Measurements from ENCODE around the gene ITGA5.

Gene ITGA5

GRCh38 chr12:54429014-54429471 is 10.0 kb upstream of the ITGA5 start:
- no peak for DNase-seq

GRCh38 chr12:54428050-54429013 is 9.3 kb upstream of the ITGA5 start:
- DNase-seq = no peak

GRCh38 chr12:54427106-54427505 is 8.0 kb upstream of the ITGA5 start:
- DNase-seq = no peak

DNA sequence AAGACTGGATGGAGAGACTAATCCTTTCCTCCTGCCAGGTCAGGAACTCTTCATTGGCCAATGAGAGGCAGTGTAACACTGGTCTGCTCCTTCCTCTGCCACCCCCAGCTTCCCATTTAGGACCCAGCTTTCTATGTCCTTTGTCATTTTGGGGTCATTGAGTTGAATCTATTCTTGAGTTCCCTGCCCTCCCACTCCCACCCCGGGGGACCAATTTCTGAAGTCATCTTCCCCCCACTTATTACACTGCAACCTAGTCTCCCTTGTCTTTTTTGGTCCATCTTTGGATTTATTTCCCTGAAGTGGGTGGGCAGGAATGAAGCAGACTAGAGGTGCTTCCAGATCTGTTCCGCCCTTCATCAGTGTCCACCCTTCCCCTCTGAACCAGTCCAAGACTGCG is 7.6 kb upstream of the ITGA5 start:
- DNase-seq = no peak

DNA sequence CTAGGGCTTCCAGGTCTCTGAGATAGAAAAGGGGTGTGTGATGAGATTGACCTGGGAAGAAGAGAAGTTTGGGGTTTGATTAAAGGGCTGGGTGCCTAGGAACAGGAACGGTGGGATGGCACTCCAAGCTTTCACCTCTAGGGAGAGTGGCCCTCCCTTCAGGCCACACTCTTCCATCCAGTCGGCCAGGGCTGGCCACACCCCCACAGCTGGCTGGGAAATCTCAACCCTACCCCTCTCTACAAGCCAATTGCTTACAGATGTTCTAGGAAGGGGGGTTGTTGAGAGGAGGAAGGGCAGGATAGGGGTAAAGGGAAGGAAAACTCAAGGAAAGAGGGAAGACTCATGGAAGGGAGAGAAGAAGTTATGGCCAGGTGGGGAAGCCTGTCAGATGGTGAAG is 6.6 kb upstream of the ITGA5 start:
- DNase-seq = no peak

DNA sequence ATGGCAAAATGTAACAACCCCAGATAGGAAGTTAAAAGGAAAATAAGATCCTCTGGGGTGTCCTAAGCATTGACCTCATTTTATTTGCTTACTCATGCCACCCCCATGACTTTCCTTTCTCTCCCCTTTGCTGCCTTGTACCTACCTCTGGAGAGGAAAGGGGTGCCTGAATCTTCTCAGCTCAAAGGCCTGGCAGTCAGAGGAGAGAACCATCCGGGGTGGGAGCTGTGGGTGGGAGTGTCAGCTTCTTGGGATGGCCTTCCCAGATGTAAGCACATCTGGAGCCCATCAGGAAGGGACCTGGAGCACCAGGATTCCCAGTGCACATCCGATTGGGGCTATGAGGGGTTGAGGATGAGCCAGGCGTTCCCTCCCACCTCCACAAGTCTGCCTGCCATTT is 5.2 kb upstream of the ITGA5 start:
- DNase-seq = no peak

DNA sequence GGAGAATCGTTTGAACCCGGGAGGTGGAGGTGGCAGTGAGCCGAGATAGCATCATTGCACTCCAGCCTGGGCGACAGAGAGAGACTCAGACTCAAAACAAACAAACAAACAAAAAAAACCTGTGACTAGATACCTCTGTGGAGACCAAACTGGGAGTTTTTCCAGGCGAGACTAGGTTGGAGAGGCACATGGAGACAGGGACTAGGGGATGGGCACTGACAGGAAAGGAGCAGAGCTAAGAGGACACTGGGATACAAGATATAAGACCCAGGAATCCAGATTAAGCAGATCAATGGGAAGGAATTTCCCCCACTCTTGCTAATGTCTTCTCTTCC is 4.7 kb upstream of the ITGA5 start:
- DNase-seq = no peak

GRCh38 chr12:54421879-54422250 is 2.8 kb upstream of the ITGA5 start:
- DNase-seq = no peak

- DNase-seq = no peak
These were observed 2.3 kb upstream of the ITGA5 start for GRCh38 chr12:54421175-54421878.

- DNase-seq = no peak
These were observed 1.7 kb upstream of the ITGA5 start for GRCh38 chr12:54420766-54421144.

- DNase-seq = no peak
These were observed 502 bp downstream of the ITGA5 start for GRCh38 chr12:54418441-54419087.

- no peak for DNase-seq
These were observed 1.2 kb downstream of the ITGA5 start for GRCh38 chr12:54417712-54418440.

- no peak for DNase-seq
These were observed 2.1 kb downstream of the ITGA5 start for GRCh38 chr12:54416687-54417603.

DNA sequence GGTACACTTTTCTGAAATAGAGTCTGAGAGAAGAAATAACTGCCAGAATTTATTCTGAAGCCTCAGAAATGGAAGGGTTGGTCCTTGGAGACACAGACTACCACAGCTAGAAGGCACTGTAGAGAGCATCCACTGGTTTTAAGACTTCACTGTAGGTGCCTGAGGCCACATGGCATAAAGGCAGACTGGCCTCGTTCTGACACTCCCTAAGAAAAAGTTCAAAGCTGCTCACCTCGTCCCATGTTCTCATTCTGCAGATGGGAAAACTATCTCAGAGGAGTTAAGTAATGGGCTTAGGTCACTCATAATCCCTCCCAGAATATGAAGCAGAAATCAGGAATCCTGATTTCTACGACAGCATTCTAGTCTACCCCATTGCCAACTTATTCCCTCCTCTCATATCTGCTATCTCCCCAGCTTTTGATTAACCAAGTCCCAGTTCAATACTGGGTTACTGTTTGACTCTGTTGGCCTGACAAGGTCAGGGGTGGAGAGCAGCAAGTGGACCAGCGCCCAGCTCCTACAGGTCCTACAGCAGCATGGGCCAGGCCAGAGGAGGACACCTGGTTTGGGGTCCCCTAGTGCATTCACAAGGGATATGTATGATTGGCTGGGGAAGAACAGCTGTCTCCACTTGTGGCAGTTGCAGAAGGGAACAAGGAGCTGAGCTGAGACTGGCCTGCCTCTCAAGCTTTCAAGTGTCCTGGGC is 3.7 kb downstream of the ITGA5 start:
- no peak for DNase-seq

DNA sequence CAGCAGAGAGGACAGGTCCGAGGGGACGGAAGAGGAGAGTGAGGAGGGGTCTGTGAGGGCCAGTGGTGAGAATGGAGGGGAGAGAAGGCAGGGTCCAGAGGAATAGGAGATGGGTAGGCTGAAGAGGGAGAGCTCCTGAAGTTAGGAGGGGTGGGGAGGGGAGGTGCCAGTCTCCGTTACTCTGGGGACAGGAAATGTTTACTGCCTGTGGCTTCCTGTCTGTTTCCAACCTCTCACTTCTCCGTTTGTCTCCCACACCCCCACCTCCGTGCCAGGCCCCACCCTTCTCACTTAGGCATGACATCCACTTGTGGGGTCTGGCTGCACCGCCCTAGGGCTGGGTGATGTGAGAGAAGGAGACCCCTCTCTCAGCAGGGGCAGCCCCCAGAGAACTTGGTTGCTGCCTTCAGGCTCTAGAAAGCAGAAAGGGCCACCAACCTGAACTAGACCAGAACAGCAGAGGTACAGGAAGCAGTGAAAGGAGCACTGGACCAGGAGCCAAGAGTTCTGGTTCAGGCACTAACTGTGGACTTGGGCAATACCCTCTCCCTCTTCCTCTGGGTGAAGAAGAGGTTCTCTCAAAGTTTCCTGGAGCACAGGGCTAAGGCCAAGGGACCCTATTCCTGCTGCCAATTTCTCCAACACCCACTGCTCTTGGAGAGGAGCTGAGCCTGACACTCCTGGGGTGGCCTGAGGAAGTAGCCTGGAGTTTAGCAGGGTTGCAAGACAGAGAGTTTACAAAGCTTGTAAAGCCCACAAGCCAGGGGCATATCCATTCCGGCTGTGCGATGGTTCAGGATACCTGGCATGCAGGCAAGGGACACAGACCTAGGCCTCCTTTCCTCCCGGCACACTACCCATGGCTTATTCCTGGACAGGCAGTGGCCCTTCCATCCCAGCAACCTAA is 5.5 kb downstream of the ITGA5 start:
- DNase-seq = no peak

DNA sequence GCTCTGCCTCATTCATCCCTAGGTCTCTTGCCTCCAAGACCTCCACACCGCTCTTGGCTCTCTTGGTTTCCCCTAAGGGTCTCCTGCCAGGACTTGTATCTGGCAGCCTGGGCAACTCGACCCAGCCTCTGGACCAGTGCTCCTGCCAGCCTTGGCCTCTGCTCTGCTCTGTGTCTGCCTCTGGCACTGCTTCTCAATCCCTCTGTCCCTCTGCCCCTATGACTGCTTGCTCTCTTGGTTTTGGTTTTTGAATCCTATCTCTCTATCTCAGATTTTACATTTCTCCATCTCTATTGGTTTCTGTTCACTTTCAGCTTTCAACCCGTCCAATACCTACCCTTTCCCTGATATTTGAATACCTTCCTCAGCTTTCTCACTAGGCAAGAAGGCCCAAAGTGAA is 6.3 kb downstream of the ITGA5 start:
- no peak for DNase-seq

GRCh38 chr12:54412348-54412747 is 6.7 kb downstream of the ITGA5 start:
- no peak for DNase-seq

- DNase-seq = no peak
These were observed 7.5 kb downstream of the ITGA5 start for GRCh38 chr12:54411391-54412241.

DNA sequence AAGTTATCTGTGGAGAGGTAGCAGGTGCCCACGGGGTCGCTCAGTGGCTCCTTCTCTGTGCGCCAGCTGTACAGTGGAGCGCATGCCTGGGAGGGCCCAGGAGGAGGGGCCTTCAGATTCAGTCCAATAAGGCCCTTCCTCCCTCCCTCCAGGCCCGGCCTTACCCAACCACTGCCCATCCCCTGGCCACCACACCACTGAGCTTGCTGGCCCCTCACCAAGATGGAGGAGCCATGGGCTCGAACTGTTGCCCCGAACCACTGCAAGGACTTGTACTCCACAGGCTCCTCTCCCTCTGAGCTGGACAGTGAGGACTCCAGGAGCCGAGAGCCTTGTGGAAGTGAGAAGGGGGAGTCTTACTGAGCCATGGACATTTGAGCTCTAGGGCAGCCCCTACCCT is 9.8 kb downstream of the ITGA5 start:
- DNase-seq = no peak
